ENCODE data around the gene PDE4D. TPM values are rescaled to one million over a fixed set of nuclear protein-coding genes. Genes with fewer than 3 reads are reported as not detected.

The PDE4D gene
- total RNA-seq, 1 experiment from 2014 or later, result 6.5 TPM

DNA sequence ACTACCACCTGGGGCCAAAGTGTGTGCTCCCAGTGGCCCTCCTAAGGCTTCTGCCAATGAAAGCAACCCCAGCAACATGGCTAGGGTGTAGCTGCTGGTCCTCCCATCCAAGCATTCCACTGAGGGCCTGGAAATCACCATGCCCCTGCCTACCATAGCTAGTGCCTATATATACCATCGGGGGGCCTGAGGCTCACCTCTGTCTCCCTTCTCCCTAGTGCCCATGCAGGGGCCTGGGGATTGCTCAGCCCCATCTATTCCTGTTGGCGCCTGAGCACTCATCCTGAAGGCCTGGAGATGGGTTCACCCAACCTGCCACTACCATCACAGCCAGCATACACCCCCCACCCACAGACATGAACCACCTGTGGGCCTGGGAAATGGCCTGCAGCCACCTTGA is 943.3 kb downstream of the PDE4D start:
- TF ChIP-seq, protein P1, sequence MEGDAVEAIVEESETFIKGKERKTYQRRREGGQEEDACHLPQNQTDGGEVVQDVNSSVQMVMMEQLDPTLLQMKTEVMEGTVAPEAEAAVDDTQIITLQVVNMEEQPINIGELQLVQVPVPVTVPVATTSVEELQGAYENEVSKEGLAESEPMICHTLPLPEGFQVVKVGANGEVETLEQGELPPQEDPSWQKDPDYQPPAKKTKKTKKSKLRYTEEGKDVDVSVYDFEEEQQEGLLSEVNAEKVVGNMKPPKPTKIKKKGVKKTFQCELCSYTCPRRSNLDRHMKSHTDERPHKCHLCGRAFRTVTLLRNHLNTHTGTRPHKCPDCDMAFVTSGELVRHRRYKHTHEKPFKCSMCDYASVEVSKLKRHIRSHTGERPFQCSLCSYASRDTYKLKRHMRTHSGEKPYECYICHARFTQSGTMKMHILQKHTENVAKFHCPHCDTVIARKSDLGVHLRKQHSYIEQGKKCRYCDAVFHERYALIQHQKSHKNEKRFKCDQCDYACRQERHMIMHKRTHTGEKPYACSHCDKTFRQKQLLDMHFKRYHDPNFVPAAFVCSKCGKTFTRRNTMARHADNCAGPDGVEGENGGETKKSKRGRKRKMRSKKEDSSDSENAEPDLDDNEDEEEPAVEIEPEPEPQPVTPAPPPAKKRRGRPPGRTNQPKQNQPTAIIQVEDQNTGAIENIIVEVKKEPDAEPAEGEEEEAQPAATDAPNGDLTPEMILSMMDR (conservative IDR thresholded peaks at IDR 0.05; ENCODE audit: low read depth, low read length), result no peak
- TF ChIP-seq EZH2 (IDR thresholded peaks at IDR 0.05; ENCODE audit: borderline replicate concordance, low read depth, low read length, poor library complexity, severe bottlenecking), result no peak
- intact Hi-C loops (cut with micrococcal nuclease; ENCODE audit: unreplicated experiment), result no loop called here
- no TSS peak for BruUV-seq (replicated peaks)
- no peak overlapping the region for H3K27ac ChIP-seq (ENCODE audit: low read depth, low read length, poor library complexity, severe bottlenecking)
- no peaks in the 10 kb centered on the region for H3K4me1 ChIP-seq (ENCODE audit: insufficient read depth, low read length, poor library complexity, severe bottlenecking)
- CTCF ChIA-PET, result no interaction called here
- H3K36me3 ChIP-seq (ENCODE audit: insufficient read depth, low read length, poor library complexity, severe bottlenecking), result no peaks in the 10 kb centered on the region
- peaks cover 8% of the 10 kb centered on the region for H3K27me3 ChIP-seq (replicated peaks; ENCODE audit: insufficient read depth, low read depth, low read length, poor library complexity)
- H3K9me3 ChIP-seq (ENCODE audit: low read depth, low read length, poor library complexity, severe bottlenecking), result no peaks in the 10 kb centered on the region
- no peak for DNase-seq (ENCODE audit: low spot score)
- POLR2A ChIA-PET (ENCODE audit: low non-redundant PET), result no interaction called here
- H3K4me3 ChIP-seq (ENCODE audit: low read depth, low read length, poor library complexity, severe bottlenecking), result no peak overlapping the region

DNA sequence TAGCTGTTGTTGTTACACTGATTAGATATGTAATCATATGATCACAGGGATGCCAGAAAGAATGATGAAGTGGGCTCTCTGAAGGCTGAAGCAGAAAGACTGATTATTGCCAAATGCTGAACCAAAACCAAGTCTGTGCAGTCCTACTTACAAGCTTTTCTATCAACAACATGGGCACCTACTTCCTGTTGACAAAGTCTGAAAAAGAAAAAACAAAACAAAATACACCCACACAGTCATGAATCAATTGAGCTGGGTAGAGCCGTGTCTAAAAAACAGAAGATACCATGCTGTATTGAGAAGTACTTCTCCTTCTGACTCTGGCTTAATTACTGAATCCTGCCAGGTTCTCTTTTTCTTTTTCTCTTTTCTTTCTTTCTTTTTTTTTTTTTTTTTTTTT is 947.3 kb downstream of the PDE4D start:
- DNase-seq (ENCODE audit: low spot score), result no peak
- no peaks in the 10 kb centered on the region for H3K9me3 ChIP-seq (ENCODE audit: low read depth, low read length, poor library complexity, severe bottlenecking)
- ChIA-PET POLR2A (ENCODE audit: low non-redundant PET) (no interaction called here), CTCF (no interaction called here)
- TF ChIP-seq, protein P1 (conservative IDR thresholded peaks at IDR 0.05; ENCODE audit: low read depth, low read length), result no peak
- no peak for TF ChIP-seq EZH2 (IDR thresholded peaks at IDR 0.05; ENCODE audit: borderline replicate concordance, low read depth, low read length, poor library complexity, severe bottlenecking)
- H3K4me3 ChIP-seq (ENCODE audit: low read depth, low read length, poor library complexity, severe bottlenecking), result no peak overlapping the region
- H3K27me3 ChIP-seq (replicated peaks; ENCODE audit: insufficient read depth, low read depth, low read length, poor library complexity), result no peaks in the 10 kb centered on the region
- H3K27ac ChIP-seq (ENCODE audit: low read depth, low read length, poor library complexity, severe bottlenecking), result no peak overlapping the region
- intact Hi-C loops (cut with micrococcal nuclease; ENCODE audit: unreplicated experiment), result no loop called here
- no TSS peak for BruUV-seq (replicated peaks)
- no peaks in the 10 kb centered on the region for H3K4me1 ChIP-seq (ENCODE audit: insufficient read depth, low read length, poor library complexity, severe bottlenecking)
- no peaks in the 10 kb centered on the region for H3K36me3 ChIP-seq (ENCODE audit: insufficient read depth, low read length, poor library complexity, severe bottlenecking)

DNA sequence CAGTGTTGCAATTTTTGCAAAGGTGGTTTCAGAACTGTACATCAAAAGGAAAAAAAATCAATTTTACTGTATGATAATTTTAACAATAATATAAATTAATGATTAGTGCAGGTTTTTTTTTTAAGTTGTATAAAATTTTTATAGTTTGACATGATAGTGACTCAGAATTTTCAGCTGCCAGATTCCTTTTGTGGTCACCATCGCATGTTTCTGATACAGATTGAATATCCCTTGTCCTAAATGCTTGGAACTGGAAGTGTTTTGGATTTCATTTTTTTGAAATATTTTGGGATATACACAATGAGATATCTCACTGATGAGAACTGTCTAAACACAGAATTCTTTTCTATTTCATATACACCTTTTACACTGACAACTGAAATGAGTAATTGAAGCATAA is 949.3 kb downstream of the PDE4D start:
- no peaks in the 10 kb centered on the region for H3K36me3 ChIP-seq (ENCODE audit: insufficient read depth, low read length, poor library complexity, severe bottlenecking)
- ChIA-PET POLR2A (ENCODE audit: low non-redundant PET) (no interaction called here), CTCF (no interaction called here)
- H3K27me3 ChIP-seq (replicated peaks; ENCODE audit: insufficient read depth, low read depth, low read length, poor library complexity), result no peaks in the 10 kb centered on the region
- intact Hi-C loops (cut with micrococcal nuclease; ENCODE audit: unreplicated experiment), result no loop called here
- no peak for DNase-seq (ENCODE audit: low spot score)
- H3K9me3 ChIP-seq (ENCODE audit: low read depth, low read length, poor library complexity, severe bottlenecking), result no peaks in the 10 kb centered on the region
- no TSS peak for BruUV-seq (replicated peaks)
- H3K4me1 ChIP-seq (ENCODE audit: insufficient read depth, low read length, poor library complexity, severe bottlenecking), result no peaks in the 10 kb centered on the region
- no peak for TF ChIP-seq EZH2 (IDR thresholded peaks at IDR 0.05; ENCODE audit: borderline replicate concordance, low read depth, low read length, poor library complexity, severe bottlenecking)
- TF ChIP-seq, protein P1 (conservative IDR thresholded peaks at IDR 0.05; ENCODE audit: low read depth, low read length), result no peak
- no peak overlapping the region for H3K27ac ChIP-seq (ENCODE audit: low read depth, low read length, poor library complexity, severe bottlenecking)
- H3K4me3 ChIP-seq (ENCODE audit: low read depth, low read length, poor library complexity, severe bottlenecking), result no peak overlapping the region
